GM13977 (cell line): Measurements from ENCODE around the gene POU2F3.

ENCODE experiments used
- DNase-seq: peaks from one replicate; pipeline ENCODE4 v3.0.0; 2012; ENCODE audit warnings: low spot score
- in situ Hi-C: fragments of 300-500 bp; cut with MboI; formaldehyde crosslinking; loops from one replicate; pipeline ENCODE4 v1.12.0; 2022; ENCODE audit warnings: low sequenced_read_pairs, low pct_unique_long_range_greater_than_20kb, mixed read lengths, inconsistent platforms; ENCODE audit not compliant: unreplicated experiment
- TF ChIP-seq, protein P1 (sequence below): IDR thresholded peaks from 2 replicates; pipeline ENCODE4 v1.5.1; 2012; ENCODE audit warnings: mild to moderate bottlenecking, control low read depth; ENCODE audit not compliant: insufficient read depth; ENCODE audit errors: extremely low read depth, missing control alignments

The POU2F3 gene

DNA sequence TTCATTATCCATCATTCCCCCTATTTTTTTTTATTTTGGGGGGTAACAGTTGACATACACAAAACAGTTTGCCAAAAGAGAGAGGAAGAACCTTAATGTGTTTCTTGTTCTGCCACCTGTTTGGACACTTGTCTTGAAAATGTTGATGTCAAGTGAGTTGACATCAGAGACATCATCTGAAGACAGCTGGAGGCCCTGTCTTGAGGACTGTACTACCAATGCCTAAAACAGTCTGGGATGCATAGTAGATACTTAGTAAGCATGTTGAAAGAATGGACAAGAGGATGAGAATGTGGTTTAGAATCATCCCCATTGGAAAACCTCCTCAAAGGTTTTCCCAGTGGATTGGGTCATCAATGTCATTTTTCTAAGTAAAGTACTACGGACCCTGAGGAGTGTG lies 93.9 kb downstream of the POU2F3 start:
- no peak for DNase-seq
- TF ChIP-seq, protein P1, sequence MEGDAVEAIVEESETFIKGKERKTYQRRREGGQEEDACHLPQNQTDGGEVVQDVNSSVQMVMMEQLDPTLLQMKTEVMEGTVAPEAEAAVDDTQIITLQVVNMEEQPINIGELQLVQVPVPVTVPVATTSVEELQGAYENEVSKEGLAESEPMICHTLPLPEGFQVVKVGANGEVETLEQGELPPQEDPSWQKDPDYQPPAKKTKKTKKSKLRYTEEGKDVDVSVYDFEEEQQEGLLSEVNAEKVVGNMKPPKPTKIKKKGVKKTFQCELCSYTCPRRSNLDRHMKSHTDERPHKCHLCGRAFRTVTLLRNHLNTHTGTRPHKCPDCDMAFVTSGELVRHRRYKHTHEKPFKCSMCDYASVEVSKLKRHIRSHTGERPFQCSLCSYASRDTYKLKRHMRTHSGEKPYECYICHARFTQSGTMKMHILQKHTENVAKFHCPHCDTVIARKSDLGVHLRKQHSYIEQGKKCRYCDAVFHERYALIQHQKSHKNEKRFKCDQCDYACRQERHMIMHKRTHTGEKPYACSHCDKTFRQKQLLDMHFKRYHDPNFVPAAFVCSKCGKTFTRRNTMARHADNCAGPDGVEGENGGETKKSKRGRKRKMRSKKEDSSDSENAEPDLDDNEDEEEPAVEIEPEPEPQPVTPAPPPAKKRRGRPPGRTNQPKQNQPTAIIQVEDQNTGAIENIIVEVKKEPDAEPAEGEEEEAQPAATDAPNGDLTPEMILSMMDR, result no peak
- in situ Hi-C loops, result no loop called here

DNA sequence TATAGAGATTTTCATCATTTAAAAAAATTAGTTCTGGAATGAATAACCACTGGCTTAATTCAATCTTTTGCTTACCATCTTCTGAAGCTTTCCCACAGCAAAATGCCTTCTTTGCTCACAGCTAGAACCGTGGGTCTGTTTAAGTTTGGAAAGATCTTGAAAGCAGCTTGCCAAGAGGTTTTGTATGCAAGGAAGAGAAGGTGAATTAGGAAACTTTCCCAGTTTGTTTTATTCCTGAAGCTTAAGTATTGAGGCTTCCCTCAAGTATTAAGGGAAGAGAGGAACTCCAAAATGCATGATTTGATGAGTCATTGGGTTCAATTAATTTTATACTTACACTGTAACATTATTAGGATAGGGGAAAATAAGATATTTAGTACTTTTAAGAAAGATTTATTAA lies 94.4 kb downstream of the POU2F3 start:
- in situ Hi-C loops, result no loop called here
- TF ChIP-seq, protein P1, result no peak
- no peak for DNase-seq

DNA sequence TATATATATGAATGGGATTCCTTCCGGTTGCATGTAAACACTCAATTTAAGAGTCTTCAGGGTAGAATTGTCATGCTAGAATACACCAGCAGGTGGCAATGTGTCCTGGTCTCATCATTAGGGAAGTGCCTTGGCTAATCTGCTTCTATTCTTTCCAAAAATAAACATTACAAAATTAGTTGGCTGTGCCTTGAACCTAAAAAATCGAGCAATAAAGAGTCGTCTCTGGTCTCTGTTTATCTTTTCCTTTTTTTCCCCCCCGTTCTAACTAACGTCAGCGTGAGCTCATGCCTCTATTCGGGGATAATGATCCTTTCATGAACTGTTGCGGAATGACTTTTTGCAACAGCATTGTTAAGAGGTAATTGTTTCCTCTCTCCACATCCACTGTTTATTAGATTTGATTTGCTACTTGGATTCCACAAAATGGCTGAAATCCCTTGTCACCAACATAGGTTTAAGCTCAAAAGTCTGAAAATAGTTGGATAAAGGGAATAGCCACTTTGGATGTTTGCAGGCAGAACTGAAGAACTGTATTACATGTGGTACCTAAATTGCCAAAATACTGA lies 95.0 kb downstream of the POU2F3 start:
- peak; percentile 77 for DNase-seq
- TF ChIP-seq, protein P1, result peak; percentile 70
- in situ Hi-C loops, result no loop called here

DNA sequence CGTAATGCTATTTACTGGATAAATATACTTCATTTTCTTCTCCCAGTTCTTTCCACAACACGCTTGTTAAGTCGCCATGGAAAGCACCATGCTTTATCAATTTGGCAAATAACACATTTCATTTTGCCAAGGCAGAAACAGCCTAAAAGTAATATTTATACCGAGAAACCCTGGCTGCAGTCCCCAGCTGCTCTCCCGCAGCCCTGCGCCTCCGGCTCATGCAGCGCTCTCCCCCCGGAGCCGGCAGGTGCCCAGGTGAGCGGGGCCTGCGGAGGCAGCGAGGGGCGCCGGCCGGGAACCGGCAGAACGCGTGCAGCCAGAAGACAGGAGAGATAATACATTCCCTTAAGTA lies 95.6 kb downstream of the POU2F3 start:
- TF ChIP-seq, protein P1, result no peak
- in situ Hi-C loops, result no loop called here
- peak; percentile 71 for DNase-seq

DNA sequence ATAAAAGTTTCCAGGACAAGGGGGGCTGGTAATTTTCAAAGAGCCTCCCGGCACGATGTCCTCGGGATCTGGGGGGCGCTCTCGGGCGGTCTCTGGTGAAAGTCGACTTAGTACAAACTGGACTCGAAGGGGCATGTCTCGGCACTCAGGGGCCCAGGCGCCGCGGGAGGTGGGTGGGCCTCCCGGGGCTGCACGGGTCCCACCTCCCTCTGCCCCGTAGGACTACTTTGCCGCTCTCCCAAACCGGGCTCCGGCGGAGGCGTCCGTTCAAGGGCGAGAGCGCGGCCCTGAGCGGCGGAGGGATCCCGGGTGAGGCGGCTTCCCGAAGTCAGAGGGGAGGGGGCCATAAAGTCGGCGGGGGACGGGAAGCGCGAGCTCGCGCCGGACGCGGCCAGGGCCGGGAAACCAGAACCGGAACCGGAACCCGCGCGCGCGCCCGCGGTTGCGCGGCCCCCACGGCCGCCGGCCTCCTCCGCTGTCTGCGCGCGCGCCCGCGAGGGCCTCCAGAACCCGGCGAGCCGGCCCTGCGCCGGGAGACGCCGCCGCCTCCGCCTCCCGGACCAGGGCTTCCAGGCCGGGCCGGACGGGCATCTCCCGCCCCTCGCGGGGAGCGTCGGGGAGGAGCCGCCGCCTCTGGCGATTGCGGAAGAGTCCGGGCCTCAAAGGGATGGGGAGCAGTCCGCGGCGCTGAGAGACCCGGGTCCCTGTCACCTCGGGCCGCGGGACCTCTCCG lies 96.1 kb downstream of the POU2F3 start, which contains the start of gene ARHGEF12:
Gene ARHGEF12, plus strand, starts transcription at position 506 of the 733 bp plus-strand sequence. CDS start 831 bp downstream, outside the sequence.
- in situ Hi-C loops, result no loop called here
- DNase-seq, result peak; percentile 95
- TF ChIP-seq, protein P1, result peak; percentile 55

DNA sequence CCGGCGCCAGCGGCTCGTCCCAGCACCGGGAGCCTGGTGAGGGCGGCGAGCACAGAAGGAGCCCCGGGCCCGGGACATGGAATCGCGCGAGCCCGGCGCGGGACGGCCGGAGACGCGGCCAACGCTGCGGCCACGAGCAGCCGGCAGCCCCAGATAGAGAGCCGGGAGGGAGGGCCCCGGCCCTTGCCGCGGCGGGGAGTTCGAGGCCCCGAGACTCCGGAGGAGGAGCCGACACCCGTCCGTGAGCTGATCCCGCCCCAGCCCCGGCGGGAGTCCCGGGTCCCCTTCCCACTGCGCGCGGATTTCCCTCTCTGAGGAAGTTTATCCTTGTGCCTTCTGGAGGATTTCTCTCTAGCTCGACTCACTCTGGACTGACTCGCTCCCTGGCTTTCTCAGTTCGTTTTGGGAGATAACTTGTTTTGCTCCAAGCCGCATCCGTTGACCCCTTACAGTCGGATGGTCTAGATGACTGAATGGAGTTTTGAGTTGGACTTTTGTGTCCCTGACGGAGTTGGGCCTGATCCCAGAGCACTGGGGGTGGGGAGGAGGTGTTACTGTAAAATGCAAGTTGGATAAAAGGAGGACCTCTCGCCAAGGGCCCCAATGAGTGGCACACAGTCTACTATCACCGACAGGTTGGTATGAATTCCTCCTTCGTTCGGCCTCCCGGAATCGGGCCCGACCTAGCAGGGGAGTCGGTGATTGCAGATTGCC lies 96.9 kb downstream of the POU2F3 start:
- peak; percentile 39 for DNase-seq
- TF ChIP-seq, protein P1, result no peak
- in situ Hi-C loops, result no loop called here
